Stomach smooth muscle (tissue), 2 donors: ENCODE measurements around the gene LGSN.
"Not testable (repeated sequence)": the region's sequence is repeated elsewhere in the genome, so short reads cannot be mapped to it uniquely, and the experiment has no call there.

Experiments
- H3K27ac ChIP-seq: one replicate; pipeline ENCODE4 v1.7.0; 2013; ENCODE audit warnings: mild to moderate bottlenecking, low read length, inconsistent platforms
- H3K27me3 ChIP-seq, 2 donors: one replicate each; pipeline ENCODE4 v1.7.0; 2013; ENCODE audit warnings: low read length in 2 of 2; ENCODE audit not compliant: insufficient read depth in 2 of 2, control insufficient read depth in 1 of 2
- H3K36me3 ChIP-seq, 2 donors: one replicate each; pipeline ENCODE4 v1.7.0; 2013; ENCODE audit warnings: low read length in 2 of 2; ENCODE audit not compliant: control insufficient read depth in 2 of 2, insufficient read depth in 2 of 2
- H3K4me1 ChIP-seq: one replicate; pipeline ENCODE4 v1.7.0; 2013; ENCODE audit warnings: low read length; ENCODE audit not compliant: control insufficient read depth, insufficient read depth
- H3K4me3 ChIP-seq, 2 donors: one replicate each; pipeline ENCODE4 v1.7.0; 2013; ENCODE audit warnings: low read length in 2 of 2
- H3K9ac ChIP-seq, 2 donors: one replicate each; pipeline ENCODE4 v1.7.0; 2013; ENCODE audit warnings: low read length in 2 of 2, mild to moderate bottlenecking in 1 of 2
- H3K9me3 ChIP-seq, 2 donors: one replicate each; pipeline ENCODE4 v1.7.0; 2013; ENCODE audit warnings: low read length in 2 of 2; ENCODE audit not compliant: control insufficient read depth in 2 of 2
- donor health status: healthy.
- donor health status: Pancreatic carcinoma.

The LGSN gene

DNA sequence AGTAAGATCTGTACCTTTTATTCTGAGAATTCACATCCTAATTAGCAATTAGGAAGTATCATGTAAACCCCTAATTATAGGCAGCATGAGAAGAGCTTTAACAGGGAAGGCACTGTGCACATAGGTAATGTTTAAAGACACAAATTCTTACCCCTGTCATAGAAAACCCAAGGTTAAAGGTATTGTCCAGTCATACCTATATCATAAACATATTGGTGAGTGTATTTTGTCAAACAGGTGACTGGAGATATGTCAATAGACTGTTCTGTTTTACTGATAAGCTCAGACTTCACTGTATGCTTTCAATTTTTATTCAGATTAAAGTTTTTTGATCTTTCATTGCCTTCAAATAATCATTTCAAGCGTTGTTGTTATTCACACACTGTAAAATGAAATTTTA, 43.8 kb downstream of the LGSN start:
- H3K9ac ChIP-seq, result no peak overlapping the region
- no peak overlapping the region for H3K27ac ChIP-seq

DNA sequence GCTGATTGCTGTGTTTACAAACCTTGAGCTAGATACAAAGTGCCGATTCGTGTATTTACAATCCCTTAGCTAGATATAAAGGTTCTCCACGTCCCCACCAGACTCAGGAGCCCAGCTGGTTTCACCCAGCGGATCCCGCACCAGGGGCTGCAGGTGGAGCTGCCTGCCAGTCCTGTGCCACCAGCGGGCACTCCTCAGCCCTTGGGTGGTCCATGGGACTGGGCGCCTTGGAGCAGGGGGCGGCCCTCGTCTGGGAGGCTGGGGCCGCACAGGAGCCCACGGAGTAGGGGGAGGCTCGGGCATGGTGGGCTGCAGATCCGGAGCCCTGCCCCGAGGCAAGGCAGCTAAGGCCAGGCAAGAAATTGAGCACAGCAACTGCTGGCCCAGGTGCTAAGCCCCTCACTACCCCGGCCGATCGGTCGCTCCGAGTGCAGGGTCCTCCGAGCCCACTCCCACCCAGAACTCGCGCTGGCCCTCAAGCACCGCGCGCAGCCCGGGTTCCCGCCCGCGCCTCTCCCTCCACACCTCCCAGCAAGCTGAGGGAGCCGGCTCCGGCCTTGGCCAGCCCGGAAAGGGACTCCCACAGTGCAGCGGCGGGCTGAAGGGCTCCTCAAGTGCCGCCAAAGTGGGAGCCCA, 44.9 kb downstream of the LGSN start:
- not testable (repeated sequence) for H3K4me3 ChIP-seq, H3K4me1 ChIP-seq, H3K36me3 ChIP-seq, H3K27ac ChIP-seq, H3K9me3 ChIP-seq, H3K9ac ChIP-seq, H3K27me3 ChIP-seq

More for the DNA sequence above, 43.8 kb downstream of the LGSN start:
- Histone ChIP-seq H3K4me3 (no peak overlapping the region), H3K36me3 (no peaks in the 10 kb centered on the region), H3K4me1 (no peaks in the 10 kb centered on the region), H3K9me3 (no peaks in the 10 kb centered on the region), H3K27me3 (no peaks in the 10 kb centered on the region)

DNA sequence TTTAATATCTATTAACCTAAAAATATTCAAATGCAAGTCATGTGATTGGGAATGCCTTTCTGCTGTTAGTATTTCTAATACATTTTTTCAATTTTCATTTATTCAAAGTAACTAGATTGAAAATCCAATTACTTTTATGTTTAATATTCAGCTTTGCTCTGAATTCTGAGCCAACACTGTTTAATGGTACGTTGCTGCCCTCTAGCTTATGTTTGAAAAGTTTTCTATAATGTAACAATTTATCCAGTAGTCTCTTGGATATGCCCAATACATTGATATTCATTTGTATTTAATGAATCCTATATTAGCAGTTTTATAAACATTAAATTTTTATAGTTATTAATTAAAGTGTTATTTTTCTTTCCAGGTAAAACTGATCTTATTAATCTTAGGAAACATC, 47.4 kb downstream of the LGSN start:
- Histone ChIP-seq H3K27me3 (no peaks in the 10 kb centered on the region), H3K4me3 (no peak overlapping the region), H3K9ac (no peak overlapping the region), H3K4me1 (no peaks in the 10 kb centered on the region), H3K9me3 (no peaks in the 10 kb centered on the region), H3K27ac (no peak overlapping the region), H3K36me3 (no peaks in the 10 kb centered on the region)

DNA sequence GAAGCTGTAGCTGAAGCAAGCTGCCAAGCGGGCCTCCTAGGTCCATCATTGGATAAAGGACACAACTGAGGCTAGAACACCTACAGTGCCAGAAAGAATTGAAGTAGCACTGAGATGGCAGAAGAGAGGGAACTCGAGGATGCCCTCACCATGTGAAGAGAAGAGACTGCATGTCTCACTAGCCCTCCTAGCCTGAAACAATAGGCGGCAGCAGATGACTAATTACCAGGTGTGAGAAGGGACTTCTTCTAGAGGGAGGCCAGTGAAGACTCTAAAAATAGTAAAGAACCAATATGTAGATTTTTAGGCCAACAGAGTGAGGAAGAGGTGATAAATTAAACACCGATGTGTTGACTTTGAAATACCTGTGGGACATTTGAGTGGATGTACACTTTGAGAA, 50.3 kb downstream of the LGSN start:
- H3K9me3 ChIP-seq, result no peaks in the 10 kb centered on the region
- no peak overlapping the region for H3K27ac ChIP-seq
- no peaks in the 10 kb centered on the region for H3K4me1 ChIP-seq
- no peak overlapping the region for H3K9ac ChIP-seq
- no peaks in the 10 kb centered on the region for H3K27me3 ChIP-seq
- H3K36me3 ChIP-seq, result no peaks in the 10 kb centered on the region
- no peak overlapping the region for H3K4me3 ChIP-seq

DNA sequence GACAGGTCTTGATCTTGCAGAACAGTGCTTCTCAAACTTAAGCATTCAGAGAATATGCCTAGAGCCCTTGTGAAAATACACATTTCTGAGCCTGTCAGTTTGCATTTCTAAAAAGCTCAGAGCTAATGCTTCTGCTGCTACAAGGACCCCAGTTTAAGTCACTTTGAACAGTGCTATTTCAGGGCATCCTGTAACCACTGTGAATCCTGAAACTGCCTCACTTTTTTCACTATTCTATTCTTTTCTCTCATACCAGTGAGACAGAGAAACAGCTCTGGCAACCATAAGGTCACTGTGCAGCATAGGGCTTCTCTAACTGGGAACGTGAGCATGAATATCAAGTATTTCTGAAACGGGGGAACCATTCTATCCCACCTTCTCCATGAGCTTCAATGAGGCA, 51.2 kb downstream of the LGSN start:
- Histone ChIP-seq H3K9ac (no peak overlapping the region), H3K4me1 (no peaks in the 10 kb centered on the region), H3K36me3 (no peaks in the 10 kb centered on the region), H3K27me3 (no peaks in the 10 kb centered on the region), H3K27ac (no peak overlapping the region), H3K4me3 (no peak overlapping the region), H3K9me3 (no peaks in the 10 kb centered on the region)

DNA sequence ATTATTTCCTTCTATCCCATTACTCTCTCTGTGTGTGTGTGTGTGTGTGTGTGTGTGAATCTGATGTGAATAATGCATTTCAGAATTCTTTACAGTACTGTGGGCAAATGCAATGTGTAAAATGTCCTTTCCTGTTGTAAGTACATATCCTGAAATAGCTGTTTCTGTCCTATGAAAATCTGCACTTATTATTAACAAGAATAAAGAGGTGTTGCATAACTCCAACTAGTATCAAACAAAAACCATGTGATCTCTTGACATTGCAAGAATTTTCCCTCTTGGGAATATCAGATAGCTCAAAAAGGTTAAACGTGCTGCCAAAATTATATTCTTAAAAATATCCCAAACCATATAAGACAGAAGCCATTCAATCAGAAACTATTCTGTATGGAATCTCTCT, 52.0 kb downstream of the LGSN start:
- H3K4me3 ChIP-seq, result no peak overlapping the region

DNA sequence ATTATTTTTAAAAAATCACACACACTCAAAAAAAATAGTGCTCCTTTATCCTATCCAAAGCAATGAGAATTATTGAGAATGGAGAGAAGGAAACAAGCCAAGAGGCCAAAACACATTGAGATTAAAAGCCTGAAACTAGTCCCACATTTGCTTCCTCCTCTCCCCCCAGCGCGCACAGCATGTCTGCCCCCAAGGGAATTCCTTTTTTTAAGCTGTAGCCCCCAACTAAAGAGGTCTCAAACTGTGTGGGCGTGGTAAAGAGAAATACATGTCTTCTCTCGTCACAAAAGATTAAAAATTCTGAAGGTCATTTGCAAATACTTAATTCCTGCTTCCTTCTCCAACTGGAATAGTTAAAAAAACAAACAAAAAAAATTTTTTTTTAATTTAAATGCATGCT, 52.7 kb downstream of the LGSN start:
- Histone ChIP-seq H3K27me3 (no peaks in the 10 kb centered on the region), H3K36me3 (no peaks in the 10 kb centered on the region), H3K9ac (no peak overlapping the region), H3K4me3 (no peak overlapping the region), H3K27ac (no peak overlapping the region), H3K4me1 (no peaks in the 10 kb centered on the region), H3K9me3 (no peaks in the 10 kb centered on the region)

More for the DNA sequence above, 52.0 kb downstream of the LGSN start:
- Histone ChIP-seq H3K9ac (no peak overlapping the region), H3K36me3 (no peaks in the 10 kb centered on the region), H3K9me3 (no peaks in the 10 kb centered on the region), H3K4me1 (no peaks in the 10 kb centered on the region), H3K27me3 (no peaks in the 10 kb centered on the region), H3K27ac (no peak overlapping the region)

DNA sequence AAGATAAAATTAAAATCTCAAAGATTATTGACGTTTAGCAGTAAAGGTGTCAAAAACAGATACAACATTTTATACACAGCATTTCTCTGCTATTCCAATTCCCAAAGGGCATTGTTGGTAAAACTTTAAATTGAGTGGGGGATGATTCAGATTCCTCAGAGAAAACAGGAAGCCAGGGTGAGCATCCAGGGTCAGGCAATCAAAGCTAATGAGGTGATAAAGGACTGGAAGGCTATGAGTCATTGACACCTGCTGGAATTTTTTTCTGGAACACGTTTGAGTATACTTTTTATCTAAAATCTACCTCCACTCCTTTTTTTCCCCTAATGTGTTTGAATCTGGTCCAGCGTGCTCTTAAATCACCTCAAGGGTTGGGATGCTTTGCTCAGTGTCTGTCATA, 56.3 kb downstream of the LGSN start:
- Histone ChIP-seq H3K27ac (no peak overlapping the region), H3K4me3 (no peak overlapping the region), H3K4me1 (no peaks in the 10 kb centered on the region), H3K9ac (no peak overlapping the region), H3K36me3 (no peaks in the 10 kb centered on the region), H3K27me3 (no peaks in the 10 kb centered on the region), H3K9me3 (no peaks in the 10 kb centered on the region)

DNA sequence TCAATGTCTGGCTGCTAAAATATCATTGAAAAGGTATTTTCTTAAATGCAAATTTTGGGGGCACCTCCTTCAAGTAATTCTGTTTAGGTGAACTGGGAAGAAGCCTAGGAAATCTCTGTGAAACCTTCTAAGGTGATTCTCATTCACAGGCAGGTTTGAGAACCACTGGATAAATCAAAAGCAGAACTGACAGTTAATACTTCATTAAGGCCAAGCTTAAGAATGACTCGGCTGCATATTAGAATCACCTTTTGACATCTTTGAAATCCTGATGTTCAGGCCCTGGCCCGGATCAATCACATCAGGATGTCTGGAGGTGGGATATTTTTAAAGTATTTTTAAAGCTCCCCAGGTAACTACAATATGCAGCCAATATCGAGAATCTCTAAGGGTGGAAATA, 58.0 kb downstream of the LGSN start:
- Histone ChIP-seq H3K4me1 (no peaks in the 10 kb centered on the region), H3K9me3 (no peaks in the 10 kb centered on the region), H3K27ac (no peak overlapping the region), H3K9ac (no peak overlapping the region), H3K36me3 (no peaks in the 10 kb centered on the region), H3K27me3 (no peaks in the 10 kb centered on the region), H3K4me3 (no peak overlapping the region)

DNA sequence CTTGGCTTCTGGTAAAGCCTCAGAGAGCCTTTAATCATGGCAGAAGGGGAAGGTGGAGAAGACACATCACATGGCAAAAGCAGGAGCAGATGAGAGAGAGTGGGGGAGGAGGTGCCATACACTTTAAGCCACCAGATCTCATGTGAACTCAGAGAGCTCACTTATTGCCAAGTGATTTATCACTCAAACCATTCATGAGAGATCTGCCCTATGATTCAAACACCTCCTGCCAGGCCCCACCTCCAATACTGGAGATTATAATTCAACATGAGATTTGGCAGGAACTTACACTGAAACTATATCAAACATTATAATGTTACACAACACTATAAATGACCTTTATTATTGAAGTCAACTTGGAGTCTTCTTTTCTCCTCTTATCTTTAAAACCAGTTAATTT, 60.6 kb downstream of the LGSN start:
- Histone ChIP-seq H3K27me3 (no peaks in the 10 kb centered on the region), H3K9ac (no peak overlapping the region), H3K9me3 (no peaks in the 10 kb centered on the region)

DNA sequence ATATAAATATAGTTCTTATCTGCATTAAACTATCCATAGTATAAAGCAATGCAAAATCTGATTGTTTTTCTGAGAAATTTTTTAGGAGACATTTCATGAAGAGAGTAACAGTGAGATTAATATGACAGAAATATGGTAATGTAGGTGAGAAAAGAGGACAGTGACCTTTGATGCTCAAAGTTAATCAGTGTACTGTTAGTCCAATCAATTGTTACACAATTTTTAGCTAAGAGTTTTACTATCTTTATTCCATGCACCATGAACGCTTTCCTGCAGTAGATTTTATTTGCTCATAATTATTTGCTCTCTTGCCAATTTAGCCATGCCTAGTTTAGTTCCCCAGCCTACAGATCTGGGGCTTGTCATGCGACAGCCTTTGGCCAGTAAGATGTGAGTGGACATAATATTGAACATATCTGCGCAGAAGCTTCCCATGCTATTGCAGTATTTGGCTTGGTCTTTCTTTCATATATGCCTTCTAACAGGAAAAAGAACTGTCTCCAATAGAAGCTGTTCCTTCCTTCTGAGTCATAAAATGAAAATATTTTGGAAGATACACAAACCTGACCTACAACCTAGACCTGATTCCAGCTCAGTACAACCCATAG, 69.8 kb downstream of the LGSN start:
- Histone ChIP-seq H3K9me3 (no peaks in the 10 kb centered on the region), H3K4me3 (no peak overlapping the region), H3K27me3 (no peaks in the 10 kb centered on the region), H3K36me3 (no peaks in the 10 kb centered on the region), H3K27ac (no peak overlapping the region), H3K9ac (no peak overlapping the region), H3K4me1 (no peaks in the 10 kb centered on the region)

More for the DNA sequence above, 60.6 kb downstream of the LGSN start:
- H3K27ac ChIP-seq, result no peak overlapping the region
- no peaks in the 10 kb centered on the region for H3K36me3 ChIP-seq
- no peak overlapping the region for H3K4me3 ChIP-seq
- H3K4me1 ChIP-seq, result no peaks in the 10 kb centered on the region
